Osteoblast (primary cell): ENCODE results near the gene DAG1. TPM values are rescaled to one million over a fixed set of nuclear protein-coding genes. Genes with fewer than 3 reads are reported as not detected.

Experiments used
- DNase-seq: peaks from one replicate; pipeline ENCODE4 v3.0.0; 2011; ENCODE audit warnings: low spot score, mixed read lengths; ENCODE audit not compliant: insufficient read length; ENCODE audit errors: missing footprints
- H2AFZ ChIP-seq: 2 replicates; pipeline ENCODE4 v1.6.0; 2011; ENCODE audit warnings: mild to moderate bottlenecking, low read length
- H3K27ac ChIP-seq: 2 replicates; pipeline ENCODE4 v1.5.1; 2011; ENCODE audit warnings: mild to moderate bottlenecking, low read depth, low read length, moderate library complexity
- H3K27me3 ChIP-seq: 2 replicates; pipeline ENCODE4 v1.6.0; 2012; ENCODE audit warnings: mild to moderate bottlenecking, control low read depth, inconsistent platforms, low read length, moderate library complexity; ENCODE audit not compliant: insufficient read depth
- H3K36me3 ChIP-seq: 2 replicates; pipeline ENCODE4 v1.5.1; 2011; ENCODE audit warnings: mild to moderate bottlenecking, low read length, control low read depth, moderate library complexity; ENCODE audit not compliant: insufficient read depth
- H3K4me1 ChIP-seq: 2 replicates; pipeline ENCODE4 v1.5.1; 2011; ENCODE audit warnings: mild to moderate bottlenecking, low read length, control low read depth, moderate library complexity; ENCODE audit not compliant: insufficient read depth
- H3K4me2 ChIP-seq: 2 replicates; pipeline ENCODE4 v1.6.0; 2011; ENCODE audit warnings: mild to moderate bottlenecking, low read length; ENCODE audit not compliant: insufficient read depth
- H3K4me3 ChIP-seq: fragments of 200-600 bp; sonication (generic); 3 replicates; pipeline ENCODE4 v1.5.1; 2012; ENCODE audit warnings: mild to moderate bottlenecking, low read length, inconsistent platforms; ENCODE audit not compliant: insufficient read depth
- H3K79me2 ChIP-seq: 2 replicates; pipeline ENCODE4 v1.6.0; 2012; ENCODE audit warnings: mild to moderate bottlenecking, low read length, control low read depth, inconsistent platforms; ENCODE audit not compliant: insufficient read depth
- H3K9me3 ChIP-seq: 2 replicates; pipeline ENCODE4 v1.5.1; 2011; ENCODE audit warnings: low read depth, low read length, control low read depth
- H4K20me1 ChIP-seq: 2 replicates; pipeline ENCODE4 v1.6.0; 2012; ENCODE audit warnings: mild to moderate bottlenecking, low read length, control low read depth; ENCODE audit not compliant: insufficient read depth
- total RNA-seq: library from RNA; depleted of rRNA; stranded (reverse); fragments of >200 nt; gene quantifications from 2 replicates; pipeline ENCODE4 v1.2.3, GENCODE V29; 2012
- TF ChIP-seq, protein P1 (sequence below): IDR thresholded peaks from 2 replicates; pipeline ENCODE4 v1.5.1; 2011; ENCODE audit warnings: mild to moderate bottlenecking, low read depth, low read length, moderate library complexity; ENCODE audit errors: extremely low read depth

DAG1 gene
- total RNA-seq, 1 donor = 55.4 TPM

DNA sequence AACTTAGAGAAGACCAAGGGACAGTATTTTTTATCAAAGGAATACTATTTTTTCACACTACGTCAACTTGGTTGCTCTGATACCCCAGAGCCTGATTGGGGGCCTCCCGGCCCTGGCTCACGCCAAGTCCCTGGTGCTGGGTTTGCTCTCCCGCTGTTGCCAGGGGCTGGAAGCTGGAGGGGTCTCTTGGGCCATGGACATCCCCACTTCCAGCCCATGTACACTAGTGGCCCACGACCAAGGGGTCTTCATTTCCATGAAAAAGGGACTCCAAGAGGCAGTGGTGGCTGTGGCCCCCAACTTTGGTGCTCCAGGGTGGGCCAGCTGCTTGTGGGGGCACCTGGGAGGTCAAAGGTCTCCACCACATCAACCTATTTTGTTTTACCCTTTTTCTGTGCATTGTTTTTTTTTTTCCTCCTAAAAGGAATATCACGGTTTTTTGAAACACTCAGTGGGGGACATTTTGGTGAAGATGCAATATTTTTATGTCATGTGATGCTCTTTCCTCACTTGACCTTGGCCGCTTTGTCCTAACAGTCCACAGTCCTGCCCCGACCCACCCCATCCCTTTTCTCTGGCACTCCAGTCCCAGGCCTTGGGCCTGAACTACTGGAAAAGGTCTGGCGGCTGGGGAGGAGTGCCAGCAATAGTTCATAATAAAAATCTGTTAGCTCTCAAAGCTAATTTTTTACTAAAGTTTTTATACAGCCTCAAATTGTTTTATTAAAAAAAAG, 63.9 kb downstream of the DAG1 start:
- Histone ChIP-seq H3K79me2 (no peaks in the 10 kb centered on the region), H3K27me3 (no peaks in the 10 kb centered on the region), H2AFZ (no peak overlapping the region), H3K4me1 (peaks cover 10% of the 10 kb centered on the region), H3K9me3 (no peaks in the 10 kb centered on the region), H4K20me1 (no peaks in the 10 kb centered on the region), H3K36me3 (peaks cover 10% of the 10 kb centered on the region), H3K4me3 (no peak overlapping the region), H3K27ac (no peak overlapping the region), H3K4me2 (no peak overlapping the region)
- TF ChIP-seq, protein P1, sequence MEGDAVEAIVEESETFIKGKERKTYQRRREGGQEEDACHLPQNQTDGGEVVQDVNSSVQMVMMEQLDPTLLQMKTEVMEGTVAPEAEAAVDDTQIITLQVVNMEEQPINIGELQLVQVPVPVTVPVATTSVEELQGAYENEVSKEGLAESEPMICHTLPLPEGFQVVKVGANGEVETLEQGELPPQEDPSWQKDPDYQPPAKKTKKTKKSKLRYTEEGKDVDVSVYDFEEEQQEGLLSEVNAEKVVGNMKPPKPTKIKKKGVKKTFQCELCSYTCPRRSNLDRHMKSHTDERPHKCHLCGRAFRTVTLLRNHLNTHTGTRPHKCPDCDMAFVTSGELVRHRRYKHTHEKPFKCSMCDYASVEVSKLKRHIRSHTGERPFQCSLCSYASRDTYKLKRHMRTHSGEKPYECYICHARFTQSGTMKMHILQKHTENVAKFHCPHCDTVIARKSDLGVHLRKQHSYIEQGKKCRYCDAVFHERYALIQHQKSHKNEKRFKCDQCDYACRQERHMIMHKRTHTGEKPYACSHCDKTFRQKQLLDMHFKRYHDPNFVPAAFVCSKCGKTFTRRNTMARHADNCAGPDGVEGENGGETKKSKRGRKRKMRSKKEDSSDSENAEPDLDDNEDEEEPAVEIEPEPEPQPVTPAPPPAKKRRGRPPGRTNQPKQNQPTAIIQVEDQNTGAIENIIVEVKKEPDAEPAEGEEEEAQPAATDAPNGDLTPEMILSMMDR = no peak
- DNase-seq = peak; percentile 57

DNA sequence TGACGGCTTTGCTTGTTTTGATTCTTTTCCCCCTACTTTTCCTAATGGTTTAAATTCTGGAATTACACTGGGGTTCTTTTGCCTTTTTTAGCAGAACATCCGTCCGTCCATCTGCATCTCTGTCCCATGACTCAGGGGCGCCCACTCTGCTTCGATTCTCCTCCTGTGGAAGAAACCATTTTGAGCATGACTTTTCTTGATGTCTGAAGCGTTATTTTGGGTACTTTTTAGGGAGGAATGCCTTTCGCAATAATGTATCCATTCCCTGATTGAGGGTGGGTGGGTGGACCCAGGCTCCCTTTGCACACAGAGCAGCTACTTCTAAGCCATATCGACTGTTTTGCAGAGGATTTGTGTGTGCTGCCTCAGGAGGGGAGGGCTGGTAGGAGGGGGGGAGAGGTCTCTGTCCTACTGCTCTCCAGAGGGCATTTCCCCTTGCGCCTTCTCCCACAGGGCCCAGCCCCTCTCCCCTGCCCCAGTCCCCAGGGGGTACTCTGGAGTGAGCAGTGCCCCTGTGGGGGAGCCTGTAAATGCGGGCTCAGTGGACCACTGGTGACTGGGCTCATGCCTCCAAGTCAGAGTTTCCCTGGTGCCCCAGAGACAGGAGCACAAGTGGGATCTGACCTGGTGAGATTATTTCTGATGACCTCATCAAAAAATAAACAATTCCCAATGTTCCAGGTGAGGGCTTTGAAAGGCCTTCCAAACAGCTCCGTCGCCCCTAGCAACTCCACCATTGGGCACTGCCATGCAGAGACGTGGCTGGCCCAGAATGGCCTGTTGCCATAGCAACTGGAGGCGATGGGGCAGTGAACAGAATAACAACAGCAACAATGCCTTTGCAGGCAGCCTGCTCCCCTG, 64.7 kb downstream of the DAG1 start:
- H3K27me3 ChIP-seq = no peaks in the 10 kb centered on the region
- TF ChIP-seq, protein P1 = no peak
- no peaks in the 10 kb centered on the region for H3K9me3 ChIP-seq
- no peak overlapping the region for H3K4me2 ChIP-seq
- peaks cover 10% of the 10 kb centered on the region for H3K36me3 ChIP-seq
- no peaks in the 10 kb centered on the region for H3K79me2 ChIP-seq
- H3K4me1 ChIP-seq = peaks cover 10% of the 10 kb centered on the region
- H2AFZ ChIP-seq = no peak overlapping the region
- no peak overlapping the region for H3K27ac ChIP-seq
- H3K4me3 ChIP-seq = no peak overlapping the region
- H4K20me1 ChIP-seq = no peaks in the 10 kb centered on the region
- peak; percentile 57 for DNase-seq

DNA sequence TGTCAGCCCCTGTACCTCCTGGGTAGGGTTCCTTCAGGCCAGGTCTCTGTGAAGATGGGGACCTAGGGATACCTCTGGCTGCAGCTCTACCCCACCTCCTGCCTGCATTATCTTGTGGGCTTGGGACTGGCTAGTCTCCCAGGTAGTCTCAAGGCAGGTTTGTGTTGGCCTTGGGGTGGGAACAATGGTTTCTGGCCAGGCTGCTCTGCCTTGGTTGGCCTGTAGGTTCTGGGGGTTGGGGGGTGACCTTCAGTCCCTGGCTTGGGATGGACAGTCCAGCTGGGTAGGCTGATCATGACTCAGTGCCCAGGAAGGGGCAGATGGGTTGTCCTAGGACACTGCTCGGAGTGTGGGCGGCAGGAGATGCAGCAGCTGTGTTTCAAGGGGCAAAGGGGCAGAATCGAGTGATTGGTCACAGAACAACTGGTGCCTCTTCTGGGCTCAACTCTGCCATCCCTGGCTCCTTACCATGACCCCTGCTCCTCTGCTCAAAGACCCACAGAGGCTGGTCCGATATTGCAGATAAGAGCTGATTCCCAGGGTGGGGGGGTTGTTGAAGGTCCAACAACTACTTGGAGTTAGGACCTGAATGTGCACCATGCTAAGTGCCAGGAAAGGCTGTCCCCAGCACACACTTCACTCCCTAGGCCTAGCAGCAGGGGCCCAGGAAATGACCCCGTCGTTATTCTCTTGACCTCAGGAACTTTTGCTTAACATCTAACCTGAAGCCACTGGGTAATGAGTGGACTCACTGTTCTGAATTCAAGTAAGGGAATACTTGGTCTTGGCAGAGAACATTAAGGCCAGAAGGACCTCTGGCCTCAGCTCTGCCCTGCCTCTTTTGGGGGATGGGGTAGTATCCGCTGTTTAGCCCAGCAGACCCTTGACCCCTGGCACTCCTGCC, 66.2 kb downstream of the DAG1 start:
- Histone ChIP-seq H3K27me3 (no peaks in the 10 kb centered on the region), H3K4me2 (no peak overlapping the region), H4K20me1 (no peaks in the 10 kb centered on the region), H3K4me1 (peaks cover 18% of the 10 kb centered on the region), H3K4me3 (no peak overlapping the region), H3K79me2 (no peaks in the 10 kb centered on the region), H2AFZ (no peak overlapping the region), H3K27ac (no peak overlapping the region), H3K9me3 (no peaks in the 10 kb centered on the region), H3K36me3 (peaks cover 3% of the 10 kb centered on the region)
- TF ChIP-seq, protein P1 = no peak
- DNase-seq = peak; percentile 69
